ENCODE data around the gene ALPK1. TPM values are rescaled to one million over a fixed set of nuclear protein-coding genes. Genes with fewer than 3 reads are reported as not detected.

ALPK1 gene
- 10 to 100 TPM; 12.1 to 13.7 TPM for total RNA-seq

DNA sequence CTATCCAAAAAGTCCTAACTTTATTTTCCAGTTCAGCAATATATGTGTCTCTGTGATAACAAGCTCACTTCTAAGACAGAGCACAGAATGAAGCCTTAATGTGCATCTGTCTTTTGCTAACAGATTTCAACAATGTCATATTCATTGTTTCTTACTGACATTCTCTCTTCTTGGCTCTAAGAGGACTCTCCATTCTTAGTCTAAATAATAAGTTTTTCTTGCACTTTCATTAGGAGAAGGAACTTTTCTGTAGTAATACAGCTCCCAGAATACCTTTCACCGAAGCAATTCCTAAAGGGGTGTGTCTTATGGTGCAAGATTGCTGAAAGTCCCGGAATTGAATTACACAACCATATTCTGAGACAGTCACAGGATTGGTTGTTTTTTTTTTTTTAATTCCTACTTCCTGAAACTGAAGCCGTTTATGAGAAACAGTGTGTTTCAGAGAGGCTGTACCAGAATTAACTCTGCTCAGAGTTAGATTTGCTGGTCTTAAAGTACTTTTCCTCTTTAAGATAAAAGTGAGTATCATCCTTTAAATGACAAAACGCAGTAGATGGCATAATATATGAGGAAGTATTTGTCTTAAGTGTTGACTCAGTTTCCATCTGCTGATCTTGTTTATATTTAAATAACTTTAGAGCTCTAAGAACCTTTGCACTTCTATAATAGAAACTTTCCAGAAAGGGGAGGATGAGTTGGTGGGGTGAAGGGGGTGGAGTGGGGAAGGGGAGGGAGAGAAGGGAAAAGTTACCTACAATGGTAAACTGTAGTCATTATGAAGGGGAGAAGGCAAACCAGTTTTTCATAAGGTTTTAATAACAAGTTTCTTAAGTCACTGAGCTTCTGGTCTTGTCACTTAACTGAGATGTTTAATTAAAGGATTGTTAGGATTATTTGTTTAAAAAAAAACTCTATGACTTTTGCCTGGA is at the start of gene ALPK1:
ALPK1 (plus strand) TSS at position 421 of the 932 bp plus-strand sequence.
- no peaks in the 10 kb centered on the region for H3K4me1 ChIP-seq (replicated peaks)
- TF ChIP-seq POLR2A (IDR thresholded peaks at IDR 0.05): peak; percentile 67
- TF ChIP-seq, protein P1, sequence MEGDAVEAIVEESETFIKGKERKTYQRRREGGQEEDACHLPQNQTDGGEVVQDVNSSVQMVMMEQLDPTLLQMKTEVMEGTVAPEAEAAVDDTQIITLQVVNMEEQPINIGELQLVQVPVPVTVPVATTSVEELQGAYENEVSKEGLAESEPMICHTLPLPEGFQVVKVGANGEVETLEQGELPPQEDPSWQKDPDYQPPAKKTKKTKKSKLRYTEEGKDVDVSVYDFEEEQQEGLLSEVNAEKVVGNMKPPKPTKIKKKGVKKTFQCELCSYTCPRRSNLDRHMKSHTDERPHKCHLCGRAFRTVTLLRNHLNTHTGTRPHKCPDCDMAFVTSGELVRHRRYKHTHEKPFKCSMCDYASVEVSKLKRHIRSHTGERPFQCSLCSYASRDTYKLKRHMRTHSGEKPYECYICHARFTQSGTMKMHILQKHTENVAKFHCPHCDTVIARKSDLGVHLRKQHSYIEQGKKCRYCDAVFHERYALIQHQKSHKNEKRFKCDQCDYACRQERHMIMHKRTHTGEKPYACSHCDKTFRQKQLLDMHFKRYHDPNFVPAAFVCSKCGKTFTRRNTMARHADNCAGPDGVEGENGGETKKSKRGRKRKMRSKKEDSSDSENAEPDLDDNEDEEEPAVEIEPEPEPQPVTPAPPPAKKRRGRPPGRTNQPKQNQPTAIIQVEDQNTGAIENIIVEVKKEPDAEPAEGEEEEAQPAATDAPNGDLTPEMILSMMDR (IDR thresholded peaks at IDR 0.05): no peak
- peak; percentile 91 for TF ChIP-seq POLR2AphosphoS5 (IDR thresholded peaks at IDR 0.05)
- WGBS: 2% methylated on average over 4 of the region's 4 CpGs

GRCh38 chr4:112251019-112251643 is 46.0 kb upstream of the ALPK1 start:
- Histone ChIP-seq H3K27me3 (replicated peaks; ENCODE audit: insufficient read depth) (no peaks in the 10 kb centered on the region), H3K9me3 (no peaks in the 10 kb centered on the region), H3K4me3 (no peak overlapping the region), H3K4me1 (replicated peaks) (no peaks in the 10 kb centered on the region), H3K27ac (no peak overlapping the region), H3K36me3 (no peaks in the 10 kb centered on the region)
- peak; percentile 8 for TF ChIP-seq POLR2AphosphoS5 (IDR thresholded peaks at IDR 0.05)
- TF ChIP-seq, protein P1 (IDR thresholded peaks at IDR 0.05): no peak
- TF ChIP-seq POLR2A (IDR thresholded peaks at IDR 0.05): no peak
- WGBS: 52% methylated on average over 3 of the region's 3 CpGs
- intact Hi-C loops (cut with DNase I): no loop called here
- DNase-seq (ENCODE audit: low spot score): no peak

More for the DNA sequence above, at the start of gene ALPK1:
- intact Hi-C loops (cut with DNase I): no loop called here
- Histone ChIP-seq H3K9me3 (no peaks in the 10 kb centered on the region), H3K4me3 (peak within 1 kb of the TSS; percentile 23 to 34), H3K27me3 (replicated peaks; ENCODE audit: insufficient read depth) (no peaks in the 10 kb centered on the region), H3K27ac (peak within 1 kb of the TSS; percentile 83), H3K36me3 (no peaks in the 10 kb centered on the region)
- DNase-seq (ENCODE audit: low spot score): peak; percentile 51

GRCh38 chr4:112252234-112252633 is 44.9 kb upstream of the ALPK1 start:
- Histone ChIP-seq H3K27me3 (replicated peaks; ENCODE audit: insufficient read depth) (no peaks in the 10 kb centered on the region), H3K4me1 (replicated peaks) (no peaks in the 10 kb centered on the region), H3K27ac (no peak overlapping the region), H3K4me3 (no peak overlapping the region), H3K9me3 (no peaks in the 10 kb centered on the region), H3K36me3 (no peaks in the 10 kb centered on the region)
- intact Hi-C loops (cut with DNase I): no loop called here
- no peak for TF ChIP-seq POLR2A (IDR thresholded peaks at IDR 0.05)
- TF ChIP-seq POLR2AphosphoS5 (IDR thresholded peaks at IDR 0.05): no peak
- TF ChIP-seq, protein P1 (IDR thresholded peaks at IDR 0.05): no peak
- WGBS: 88% methylated on average over 1 of the region's 1 CpG
- DNase-seq (ENCODE audit: low spot score): no peak

DNA sequence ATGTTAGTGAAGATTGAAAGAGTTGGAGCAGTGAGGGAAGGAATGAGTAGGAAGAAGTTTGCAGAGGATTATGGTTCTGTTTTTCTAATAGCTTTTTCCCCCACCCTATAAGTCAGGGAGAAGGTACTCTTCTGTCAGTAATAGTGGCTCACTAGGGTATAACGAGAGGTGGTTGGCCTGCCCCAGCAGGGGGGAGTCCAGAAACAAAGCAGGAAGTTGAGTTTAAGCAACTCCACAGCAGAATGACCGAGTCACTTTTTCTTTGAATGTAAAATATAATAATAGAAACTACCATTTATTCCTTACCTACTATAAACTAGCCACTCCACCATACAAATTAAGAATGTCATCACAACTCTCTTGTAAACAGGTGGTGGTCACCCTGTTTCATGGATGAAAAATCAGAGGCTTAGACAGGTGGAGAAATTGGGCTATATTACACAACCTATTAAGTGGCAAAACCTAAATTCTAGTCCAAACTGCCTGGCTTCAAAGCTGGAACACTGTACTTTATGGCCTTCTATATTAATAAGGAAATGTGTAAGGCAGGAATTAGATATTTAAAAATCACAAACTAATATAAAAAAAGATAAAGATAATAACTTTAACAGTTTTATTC is 43.7 kb upstream of the ALPK1 start:
- TF ChIP-seq, protein P1 (IDR thresholded peaks at IDR 0.05): no peak
- TF ChIP-seq POLR2A (IDR thresholded peaks at IDR 0.05): no peak
- no peak for TF ChIP-seq POLR2AphosphoS5 (IDR thresholded peaks at IDR 0.05)
- H3K27ac ChIP-seq: no peak overlapping the region
- no peaks in the 10 kb centered on the region for H3K36me3 ChIP-seq
- H3K27me3 ChIP-seq (replicated peaks; ENCODE audit: insufficient read depth): no peaks in the 10 kb centered on the region
- DNase-seq (ENCODE audit: low spot score): no peak
- H3K4me1 ChIP-seq (replicated peaks): no peaks in the 10 kb centered on the region
- 69% methylated on average over 2 of the region's 2 CpGs for WGBS
- H3K4me3 ChIP-seq: no peak overlapping the region
- no peaks in the 10 kb centered on the region for H3K9me3 ChIP-seq
- intact Hi-C loops (cut with DNase I): no loop called here

All from prostate gland (tissue), 2 donors.